Measurements from ENCODE around the gene CREM. TPM values are rescaled to one million over a fixed set of nuclear protein-coding genes. Genes with fewer than 3 reads are reported as not detected.
A peak's percentile ranks its signal among the peaks of the same experiment; 100 is the strongest.

CREM gene
- total RNA-seq, 1 experiment from 2014 or later, result 96.8 TPM

- no peak for DNase-seq (ENCODE audit: low read depth)
Measured at GRCh38 chr10:35133586-35133985, 6.9 kb downstream of the CREM start.

GRCh38 chr10:35135861-35136260 is 9.2 kb downstream of the CREM start:
- peak; percentile 15 for DNase-seq (ENCODE audit: low read depth)

- no peak for DNase-seq (ENCODE audit: low read depth)
Measured at GRCh38 chr10:35136263-35136815, 9.7 kb downstream of the CREM start.

- no peak for DNase-seq (ENCODE audit: low read depth)
Measured at GRCh38 chr10:35140126-35140525, 13.5 kb downstream of the CREM start.

GRCh38 chr10:35140727-35141126 is 14.1 kb downstream of the CREM start:
- no peak for DNase-seq (ENCODE audit: low read depth)

GRCh38 chr10:35150308-35150707 is 23.7 kb downstream of the CREM start:
- DNase-seq (ENCODE audit: low read depth), result no peak

- DNase-seq (ENCODE audit: low read depth), result no peak
Measured at GRCh38 chr10:35152992-35153391, 26.3 kb downstream of the CREM start.

GRCh38 chr10:35153716-35154115 is 27.1 kb downstream of the CREM start:
- DNase-seq (ENCODE audit: low read depth), result no peak

GRCh38 chr10:35160743-35161142 is 34.1 kb downstream of the CREM start:
- no peak for DNase-seq (ENCODE audit: low read depth)

- DNase-seq (ENCODE audit: low read depth), result no peak
Measured at GRCh38 chr10:35161906-35162305, 35.3 kb downstream of the CREM start.

- DNase-seq (ENCODE audit: low read depth), result no peak
Measured at GRCh38 chr10:35165136-35165535, 38.5 kb downstream of the CREM start.

GRCh38 chr10:35165811-35166210 is 39.2 kb downstream of the CREM start:
- no peak for DNase-seq (ENCODE audit: low read depth)

GRCh38 chr10:35166607-35167006 is 40.0 kb downstream of the CREM start:
- no peak for DNase-seq (ENCODE audit: low read depth)

GRCh38 chr10:35167342-35167741 is 40.7 kb downstream of the CREM start:
- DNase-seq (ENCODE audit: low read depth), result no peak

- no peak for DNase-seq (ENCODE audit: low read depth)
Measured at GRCh38 chr10:35172146-35172545, 45.5 kb downstream of the CREM start.

GRCh38 chr10:35172574-35172973 is 45.9 kb downstream of the CREM start:
- peak; percentile 38 for DNase-seq (ENCODE audit: low read depth)

- no peak for DNase-seq (ENCODE audit: low read depth)
Measured at GRCh38 chr10:35178331-35178730, 51.7 kb downstream of the CREM start.

- no peak for DNase-seq (ENCODE audit: low read depth)
Measured at GRCh38 chr10:35182631-35183510, 56.2 kb downstream of the CREM start.

- DNase-seq (ENCODE audit: low read depth), result no peak
Measured at GRCh38 chr10:35184527-35185171, 58.0 kb downstream of the CREM start.

GRCh38 chr10:35185260-35186034 is 58.8 kb downstream of the CREM start:
- DNase-seq (ENCODE audit: low read depth), result no peak

GRCh38 chr10:35188954-35189353 is 62.3 kb downstream of the CREM start:
- no peak for DNase-seq (ENCODE audit: low read depth)

GRCh38 chr10:35191523-35191922 is 64.9 kb downstream of the CREM start:
- DNase-seq (ENCODE audit: low read depth), result no peak

Measured in HT1080 (cell line).